BJ (cell line): ENCODE data around the gene METTL14. TPM values are rescaled to one million over a fixed set of nuclear protein-coding genes. Genes with fewer than 3 reads are reported as not detected.
A peak's percentile ranks its signal among the peaks of the same experiment; 100 is the strongest.

Experiments
- CTCF ChIA-PET: fragments of 350-600 bp; formaldehyde crosslinking; extraction: SDS; loops from one replicate; lab custom pipeline; 2021; ENCODE audit warnings: antibody characterized with exemption, inconsistent platforms; lab: Yijun Ruan, JAX
- POLR2A ChIA-PET: fragments of 300-600 bp; sonication (Branson Sonifier 250); formaldehyde crosslinking; extraction: SDS; loops from one replicate; lab custom pipeline; 2021; ENCODE audit warnings: antibody characterized with exemption; lab: Charles Lee
- DNase-seq: peaks from one replicate; pipeline ENCODE4 v3.0.0-alpha.2; 2011; ENCODE audit warnings: low read depth
- H3K27me3 ChIP-seq: 2 replicates; pipeline ENCODE4 v1.6.0; 2011; ENCODE audit warnings: low read length; ENCODE audit not compliant: control insufficient read depth, insufficient read depth
- H3K36me3 ChIP-seq: 2 replicates; pipeline ENCODE4 v1.5.1; 2011; ENCODE audit warnings: low read length; ENCODE audit not compliant: control insufficient read depth, insufficient read depth
- H3K4me3 ChIP-seq: 2 replicates; pipeline ENCODE4 v1.5.1; 2011; ENCODE audit warnings: low read depth, mild to moderate bottlenecking, control low read depth, low read length
- polyA plus RNA-seq: library from polyadenylated mRNA; depleted of rRNA; stranded (reverse); fragments of >200 nt; gene quantifications from 2 replicates; pipeline ENCODE4 v1.2.3, GENCODE V29; 2011
- TF ChIP-seq, protein P1 (sequence below): IDR thresholded peaks from 2 replicates; pipeline ENCODE4 v1.5.1; 2011; ENCODE audit warnings: low read depth, mild to moderate bottlenecking, control low read depth, inconsistent platforms, low read length, moderate library complexity; ENCODE audit not compliant: insufficient read depth

Gene METTL14
- polyA plus RNA-seq, 1 experiment: 10.2 TPM

GRCh38 chr4:118739022-118739713 is 54.0 kb downstream of the METTL14 start:
- TF ChIP-seq, protein P1, sequence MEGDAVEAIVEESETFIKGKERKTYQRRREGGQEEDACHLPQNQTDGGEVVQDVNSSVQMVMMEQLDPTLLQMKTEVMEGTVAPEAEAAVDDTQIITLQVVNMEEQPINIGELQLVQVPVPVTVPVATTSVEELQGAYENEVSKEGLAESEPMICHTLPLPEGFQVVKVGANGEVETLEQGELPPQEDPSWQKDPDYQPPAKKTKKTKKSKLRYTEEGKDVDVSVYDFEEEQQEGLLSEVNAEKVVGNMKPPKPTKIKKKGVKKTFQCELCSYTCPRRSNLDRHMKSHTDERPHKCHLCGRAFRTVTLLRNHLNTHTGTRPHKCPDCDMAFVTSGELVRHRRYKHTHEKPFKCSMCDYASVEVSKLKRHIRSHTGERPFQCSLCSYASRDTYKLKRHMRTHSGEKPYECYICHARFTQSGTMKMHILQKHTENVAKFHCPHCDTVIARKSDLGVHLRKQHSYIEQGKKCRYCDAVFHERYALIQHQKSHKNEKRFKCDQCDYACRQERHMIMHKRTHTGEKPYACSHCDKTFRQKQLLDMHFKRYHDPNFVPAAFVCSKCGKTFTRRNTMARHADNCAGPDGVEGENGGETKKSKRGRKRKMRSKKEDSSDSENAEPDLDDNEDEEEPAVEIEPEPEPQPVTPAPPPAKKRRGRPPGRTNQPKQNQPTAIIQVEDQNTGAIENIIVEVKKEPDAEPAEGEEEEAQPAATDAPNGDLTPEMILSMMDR: no peak
- Histone ChIP-seq H3K36me3 (peaks cover 10% of the 10 kb centered on the region), H3K4me3 (no peak overlapping the region), H3K27me3 (no peaks in the 10 kb centered on the region)
- CTCF ChIA-PET: interaction anchor here (0.6 to 1.5 kb wide), 5 partner anchors 18 to 504 kb away, joined by 3 read pairs; no protein-coding TSS in a partner anchor
- POLR2A ChIA-PET: no interaction called here
- no peak for DNase-seq

- CTCF ChIA-PET: interaction anchor here (0.8 to 2.3 kb wide), 6 partner anchors 8 to 229 kb away, joined by 3 to 11 read pairs (median 5); no protein-coding TSS in a partner anchor
- Histone ChIP-seq H3K36me3 (peaks cover 10% of the 10 kb centered on the region), H3K27me3 (no peaks in the 10 kb centered on the region), H3K4me3 (no peak overlapping the region)
- no peak for DNase-seq
- POLR2A ChIA-PET: no interaction called here
- TF ChIP-seq, protein P1: peak; percentile 25; the same call in 1 of the 2 replicates
Observed at GRCh38 chr4:118740869-118741268, 55.7 kb downstream of the METTL14 start.

DNA sequence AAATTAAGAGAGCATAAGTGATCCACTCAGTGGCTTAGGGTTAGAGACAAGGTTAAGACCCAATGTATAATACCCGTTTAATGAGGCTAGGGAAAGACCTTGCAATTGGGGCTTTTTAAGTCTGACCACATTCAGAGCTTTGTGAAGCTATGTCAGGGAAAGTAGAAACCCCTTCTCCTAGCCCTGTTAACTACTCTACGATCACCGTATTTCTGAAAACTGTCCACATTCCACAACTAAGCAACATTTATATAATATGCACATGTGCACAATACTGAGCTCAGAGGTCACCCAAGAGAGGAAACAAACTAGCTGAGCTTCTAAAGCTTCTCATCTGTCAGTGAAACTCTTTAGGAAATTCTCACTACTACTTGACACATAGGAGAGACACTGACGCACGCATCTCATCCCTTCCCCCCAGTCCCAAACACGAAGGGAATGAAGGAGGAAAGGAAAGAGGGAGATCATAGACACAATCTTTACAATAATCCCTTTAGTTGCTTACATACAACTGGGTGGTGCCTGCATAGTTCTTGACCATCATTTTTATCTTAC is 56.2 kb downstream of the METTL14 start:
- Histone ChIP-seq H3K36me3 (peaks cover 10% of the 10 kb centered on the region), H3K4me3 (no peak overlapping the region), H3K27me3 (no peaks in the 10 kb centered on the region)
- POLR2A ChIA-PET: no interaction called here
- TF ChIP-seq, protein P1: no peak
- DNase-seq: no peak
- CTCF ChIA-PET: interaction anchor here (0.8 to 2.3 kb wide), 6 partner anchors 9 to 229 kb away, joined by 3 to 11 read pairs (median 5); no protein-coding TSS in a partner anchor

DNA sequence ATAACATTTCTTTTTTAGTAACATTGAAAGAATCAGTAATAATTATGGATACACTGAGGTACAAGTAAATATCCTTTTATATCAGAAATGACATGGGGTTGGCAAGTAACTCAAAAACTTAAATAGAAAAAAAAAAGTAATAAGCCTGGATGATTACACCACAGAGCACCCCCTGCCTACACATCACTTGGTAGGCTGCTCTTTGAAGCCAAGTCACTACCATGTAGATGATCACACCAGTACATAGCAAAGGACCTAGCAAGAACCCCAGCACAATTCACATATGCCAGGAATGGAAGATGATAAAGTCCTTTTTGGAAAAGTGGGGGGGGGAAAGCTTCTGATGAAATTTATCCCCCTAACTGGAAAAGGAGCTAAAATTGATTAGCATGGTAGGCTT is 56.9 kb downstream of the METTL14 start:
- ChIA-PET POLR2A (no interaction called here), CTCF (interaction anchor here (1.1 to 2.3 kb wide), 4 partner anchors 9 to 226 kb away, joined by 4 to 11 read pairs (median 6); no protein-coding TSS in a partner anchor)
- H3K36me3 ChIP-seq: peaks cover 13% of the 10 kb centered on the region

GRCh38 chr4:118743867-118744266 is 58.7 kb downstream of the METTL14 start:
- ChIA-PET CTCF (interaction anchor here (1.2 kb wide), 1 partner anchor 225 kb away, joined by 3 read pairs; no protein-coding TSS in a partner anchor), POLR2A (no interaction called here)
- Histone ChIP-seq H3K36me3 (peaks cover 14% of the 10 kb centered on the region), H3K27me3 (no peaks in the 10 kb centered on the region), H3K4me3 (no peak overlapping the region)
- no peak for DNase-seq
- TF ChIP-seq, protein P1: no peak

More for the DNA sequence above, 56.9 kb downstream of the METTL14 start:
- TF ChIP-seq, protein P1: no peak
- DNase-seq: no peak
- Histone ChIP-seq H3K4me3 (no peak overlapping the region), H3K27me3 (no peaks in the 10 kb centered on the region)
